GM18502 (cell line): ENCODE results near the gene PTPN6.

Source experiments
- ATAC-seq: cut with Tn5 transposase; IDR thresholded peaks from one replicate; pipeline ENCODE4 v1.9.1; 2021; ENCODE audit warnings: mild to moderate bottlenecking; ENCODE audit not compliant: unreplicated experiment, poor library complexity

The PTPN6 gene

GRCh38 chr12:6963791-6964413 is 12.7 kb downstream of the PTPN6 start:
- ATAC-seq: no peak

GRCh38 chr12:6964605-6965025 is 13.5 kb downstream of the PTPN6 start:
- no peak for ATAC-seq

DNA sequence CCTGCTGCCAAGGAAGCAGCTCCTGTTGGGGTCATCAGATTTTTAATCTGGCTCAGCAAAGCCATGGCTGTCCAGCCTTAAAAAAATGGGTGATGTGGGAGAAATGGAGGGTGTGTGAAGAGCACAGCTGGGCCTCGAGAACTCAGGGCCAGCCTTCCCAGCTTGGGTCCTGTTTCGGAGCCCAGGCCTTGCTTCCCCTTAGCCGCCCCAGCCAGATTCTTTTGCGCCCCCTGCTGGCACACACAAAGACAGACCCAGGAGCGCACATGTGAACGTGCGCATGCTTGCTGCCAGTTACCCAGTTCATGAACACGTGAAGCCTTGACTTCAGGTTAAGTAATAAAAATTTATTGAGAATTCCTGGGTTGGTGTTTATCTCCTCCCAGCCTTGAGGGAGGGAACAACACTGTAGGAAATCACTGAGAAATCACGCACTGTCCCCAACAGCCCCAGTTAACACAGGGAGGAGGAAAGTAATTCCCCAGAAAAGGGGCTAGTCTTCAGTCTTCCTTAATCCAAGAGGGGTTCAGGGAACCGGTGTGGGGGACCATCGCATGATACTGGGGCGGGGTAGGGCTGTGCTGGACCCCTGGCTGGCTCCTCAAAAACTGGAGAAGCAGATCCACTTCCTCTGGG is 14.0 kb downstream of the PTPN6 start:
- ATAC-seq: no peak

DNA sequence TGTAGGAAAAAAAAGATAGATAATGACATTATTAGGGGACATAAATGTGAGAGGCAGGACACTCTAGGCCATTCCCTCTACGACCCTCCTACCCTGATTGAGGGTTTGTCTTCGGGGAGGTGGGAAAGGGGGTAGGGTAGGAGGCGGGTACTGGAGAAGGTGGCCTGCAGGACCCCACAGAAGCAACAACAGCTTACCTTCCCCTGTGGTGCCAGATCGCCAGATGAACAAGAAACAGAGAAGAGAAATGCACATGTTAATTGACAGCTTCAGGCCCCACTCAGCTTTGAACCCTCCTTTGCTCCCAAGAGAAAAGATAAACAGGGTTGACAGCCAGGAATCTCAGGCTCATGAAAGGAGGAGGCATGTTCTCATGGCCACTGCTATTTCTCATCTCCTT is 14.6 kb downstream of the PTPN6 start:
- ATAC-seq: no peak

- ATAC-seq: no peak
Observed at GRCh38 chr12:6966351-6966750, 15.2 kb downstream of the PTPN6 start.

DNA sequence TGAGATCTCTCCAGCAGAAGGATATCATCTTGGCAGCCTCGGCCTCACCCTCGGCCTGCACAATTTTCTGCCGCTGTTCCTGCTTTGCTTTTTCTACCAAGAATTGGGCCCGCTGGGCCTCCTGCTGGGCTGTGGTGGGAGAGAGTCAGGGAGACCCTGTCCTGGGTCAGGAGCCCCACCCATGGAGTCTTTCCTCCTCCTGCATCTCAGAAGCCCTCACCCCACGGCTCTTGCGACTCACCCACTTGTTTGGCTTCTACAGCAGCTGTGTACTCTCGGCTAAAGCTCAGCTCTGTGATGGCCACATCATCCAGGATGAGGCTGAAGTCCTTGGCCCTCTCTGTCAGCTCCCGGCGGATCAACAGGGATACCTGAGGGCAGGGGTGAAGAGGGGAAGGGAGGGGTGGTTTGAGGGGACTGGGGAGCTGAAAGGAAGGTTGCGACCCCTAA is 16.5 kb downstream of the PTPN6 start:
- no peak for ATAC-seq

DNA sequence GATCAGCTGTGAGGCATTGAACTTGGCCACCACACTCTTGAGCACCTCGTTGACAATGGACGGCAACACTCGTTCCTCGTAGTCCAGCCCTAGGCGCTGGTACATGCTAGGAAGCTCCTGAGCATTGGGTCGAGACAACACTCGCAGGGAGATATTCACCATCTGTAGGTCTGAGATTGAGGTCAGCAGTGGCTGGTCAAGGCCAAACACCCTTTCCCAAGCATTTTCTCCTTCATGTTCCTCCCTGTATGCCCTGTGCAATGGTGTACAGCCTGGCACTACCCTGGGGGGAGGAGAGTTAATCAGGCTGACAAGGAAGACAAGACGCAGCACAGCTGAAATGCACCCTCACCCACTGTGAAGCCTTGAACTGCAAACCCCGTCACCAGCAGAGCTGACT is 17.3 kb downstream of the PTPN6 start:
- ATAC-seq: no peak

GRCh38 chr12:6970096-6970527 is 19.0 kb downstream of the PTPN6 start:
- ATAC-seq: no peak

DNA sequence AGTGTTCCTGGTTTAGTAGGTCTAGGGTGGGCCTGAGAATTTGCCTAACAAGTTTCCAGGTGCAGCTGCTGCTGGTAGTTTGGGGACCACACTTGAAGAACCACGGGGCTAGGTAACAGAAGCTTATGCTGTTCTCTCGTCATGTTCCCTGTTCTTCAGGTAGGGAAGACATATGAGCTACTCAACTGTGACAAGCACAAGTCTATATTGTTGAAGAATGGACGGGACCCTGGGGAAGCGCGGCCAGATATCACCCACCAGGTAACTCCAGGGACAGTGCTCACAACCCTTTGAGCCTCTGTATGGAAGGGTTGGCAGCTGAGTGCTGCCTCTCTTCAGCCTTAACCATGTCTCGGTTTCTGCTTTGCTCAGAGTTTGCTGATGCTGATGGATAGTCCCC is 23.0 kb downstream of the PTPN6 start:
- ATAC-seq: no peak

- ATAC-seq: no peak
Observed at GRCh38 chr12:6975297-6976032, 24.3 kb downstream of the PTPN6 start.

DNA sequence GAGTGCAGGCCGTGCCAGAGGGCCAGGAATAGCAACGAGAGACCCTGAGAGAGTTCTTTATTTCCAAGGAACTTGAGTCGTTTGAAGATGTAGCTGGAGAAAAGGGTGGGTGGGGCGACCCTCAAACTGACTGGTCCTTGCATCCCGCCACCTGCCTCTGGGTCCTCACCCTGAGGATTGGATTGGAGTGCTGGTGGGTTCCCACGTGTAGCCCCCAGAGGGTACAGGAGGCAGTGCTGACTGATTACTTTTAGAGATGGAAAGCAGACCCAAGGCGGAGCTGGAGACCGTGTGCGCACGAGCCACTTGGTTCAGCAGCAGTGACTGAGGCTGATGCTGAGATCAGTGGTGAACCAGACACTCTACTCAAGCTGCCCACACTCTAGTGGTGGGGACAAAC is 26.5 kb downstream of the PTPN6 start:
- ATAC-seq: no peak

GRCh38 chr12:6978188-6978587 is 27.0 kb downstream of the PTPN6 start:
- no peak for ATAC-seq

- ATAC-seq: no peak
Observed at GRCh38 chr12:6978611-6979011, 27.5 kb downstream of the PTPN6 start.

GRCh38 chr12:6979021-6979420 is 27.9 kb downstream of the PTPN6 start:
- ATAC-seq: no peak

DNA sequence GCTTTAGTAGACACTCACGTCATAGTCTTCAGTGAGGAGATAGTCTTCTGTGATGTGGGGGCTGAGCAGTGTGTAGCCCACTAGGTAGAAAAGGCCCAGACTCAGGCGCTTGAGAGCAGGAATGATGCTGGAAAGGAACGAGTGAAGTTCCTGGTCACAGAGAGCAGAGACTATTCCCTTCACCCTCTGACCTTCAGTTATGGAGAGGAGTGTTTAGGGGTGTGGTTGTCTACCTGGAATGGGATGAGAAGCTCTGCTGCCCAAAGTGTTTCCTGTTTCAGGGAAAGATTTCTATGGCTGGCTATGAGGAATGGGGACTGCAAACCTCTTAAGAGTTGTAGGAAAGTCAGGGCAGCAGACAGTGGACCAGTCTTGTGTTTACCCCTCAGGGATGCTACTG is 28.3 kb downstream of the PTPN6 start:
- ATAC-seq: no peak

- ATAC-seq: no peak
Observed at GRCh38 chr12:6980075-6980474, 28.9 kb downstream of the PTPN6 start.

DNA sequence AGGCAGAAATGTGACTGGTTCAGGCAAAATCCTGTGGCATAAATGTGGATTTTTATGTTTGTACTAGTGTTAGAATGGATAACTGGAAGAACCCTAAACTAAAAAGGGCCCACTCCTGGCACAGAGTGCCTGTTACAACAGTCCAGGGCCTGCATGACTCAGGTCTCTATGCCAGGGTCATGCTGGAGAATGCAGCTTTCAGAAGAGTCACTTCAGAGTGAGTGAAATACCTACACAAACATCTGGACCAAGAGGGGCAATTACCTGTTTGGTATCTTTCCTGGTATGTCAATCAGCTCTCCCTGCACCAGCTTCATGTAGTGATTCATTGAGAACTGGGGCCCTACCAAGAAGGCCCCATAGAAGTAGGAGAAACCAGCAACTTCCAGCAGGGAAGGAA is 29.6 kb downstream of the PTPN6 start:
- no peak for ATAC-seq

DNA sequence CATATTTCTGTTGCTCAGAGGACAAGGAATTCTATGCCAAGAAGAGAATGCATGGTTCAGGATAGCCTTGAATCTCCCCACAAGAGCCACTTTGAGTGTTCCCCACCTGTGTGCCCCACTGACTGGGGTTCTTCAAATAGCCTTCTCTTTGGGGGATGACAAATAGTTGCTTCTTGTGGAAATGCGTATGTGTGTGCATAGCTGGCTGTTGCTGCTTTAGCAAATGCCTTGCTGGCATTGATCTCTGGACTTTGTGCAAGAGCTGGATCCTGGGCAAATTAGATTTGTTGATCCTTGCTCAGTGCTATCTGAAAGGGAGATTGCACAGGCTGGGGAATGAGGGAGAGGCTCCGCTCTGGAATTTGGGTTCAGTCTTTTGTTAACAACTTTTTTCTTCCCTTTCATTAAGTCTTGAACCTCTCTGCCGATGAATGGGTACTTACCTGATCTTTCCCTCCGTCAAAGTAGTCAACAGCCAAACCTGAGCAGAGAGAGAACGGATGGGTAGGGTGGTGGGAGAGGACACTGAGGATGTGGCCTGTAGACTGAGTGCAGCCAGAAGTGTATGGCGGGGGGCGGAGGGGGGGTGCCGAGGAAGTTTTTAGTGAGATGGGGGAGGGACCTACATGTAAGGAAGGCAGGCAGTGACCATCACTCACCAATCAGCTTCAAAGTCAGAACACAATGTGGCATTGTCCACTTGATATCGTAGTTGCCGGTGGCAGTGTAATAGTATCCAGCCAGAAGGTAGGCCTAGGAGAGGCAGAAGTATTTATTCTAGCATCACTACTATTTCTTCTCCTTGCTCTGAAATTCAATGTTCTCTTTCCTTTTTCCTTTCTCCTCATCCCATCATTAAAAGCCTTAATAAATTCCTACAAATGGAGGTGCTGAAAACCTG is 30.2 kb downstream of the PTPN6 start:
- ATAC-seq: no peak

GRCh38 chr12:6982532-6982931 is 31.4 kb downstream of the PTPN6 start:
- no peak for ATAC-seq

GRCh38 chr12:6987956-6988553 is 36.9 kb downstream of the PTPN6 start:
- no peak for ATAC-seq
